ENCODE results near the gene DUSP10.

The DUSP10 gene

DNA sequence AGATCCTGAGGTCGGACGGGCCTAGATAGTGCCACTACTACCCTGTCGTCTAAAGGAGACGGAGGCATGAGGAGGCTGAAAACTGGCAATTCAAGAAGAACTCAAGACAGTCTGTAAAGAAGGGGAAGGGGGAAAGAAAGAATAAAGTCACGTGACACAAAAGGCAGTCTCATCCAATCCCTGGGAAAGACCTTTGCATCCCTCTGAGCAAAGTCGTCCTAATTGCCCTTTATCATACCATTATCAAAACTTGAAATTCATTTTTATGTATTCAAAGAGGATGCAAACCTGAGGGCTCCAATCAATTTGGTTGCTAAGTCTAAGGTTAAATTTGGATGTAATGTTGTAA, 2.2 kb downstream of the DUSP10 start:
- H2AFZ ChIP-seq (ENCODE audit: low read depth, low read length): no peak overlapping the region
- WGBS: 99% methylated on average over 4 of the region's 6 CpGs
- no peak overlapping the region for H3K18ac ChIP-seq (ENCODE audit: low read depth in 1 of 2, low read length in 2 of 2)
- H3K4me2 ChIP-seq (ENCODE audit: low read length, poor library complexity, severe bottlenecking): no peak overlapping the region
- H3K4me1 ChIP-seq (ENCODE audit: control insufficient read depth, insufficient read depth, low read depth, low read length): peaks cover 7% of the 10 kb centered on the region
- H3K27ac ChIP-seq (ENCODE audit: low read length, poor library complexity, severe bottlenecking): no peak overlapping the region
- no peak overlapping the region for H3K14ac ChIP-seq (ENCODE audit: low read length in 2 of 2)
- no peak overlapping the region for H2BK15ac ChIP-seq (ENCODE audit: low read depth, poor library complexity, severe bottlenecking)
- no peak overlapping the region for H3K4ac ChIP-seq (ENCODE audit: low read depth in 1 of 2, low read length in 2 of 2)
- H2BK12ac ChIP-seq (ENCODE audit: low read length in 2 of 2): no peak overlapping the region
- H2BK120ac ChIP-seq (ENCODE audit: low read depth, low read length): no peak overlapping the region
- H2BK5ac ChIP-seq (ENCODE audit: low read depth, low read length, poor library complexity, severe bottlenecking): no peak overlapping the region
- H3K36me3 ChIP-seq (ENCODE audit: control insufficient read depth in 1 of 2, insufficient read depth in 2 of 2, low read depth in 1 of 2, low read length in 2 of 2): peaks cover 14 to 38% of the 10 kb centered on the region in 2 experiments
- H3K79me1 ChIP-seq (replicated peaks; ENCODE audit: low read length, poor library complexity, severe bottlenecking): peaks cover 18% of the 10 kb centered on the region
- H4K8ac ChIP-seq (ENCODE audit: low read length): no peak overlapping the region
- no peak overlapping the region for H3K9ac ChIP-seq (ENCODE audit: low read length)
- no peak overlapping the region for H4K91ac ChIP-seq (ENCODE audit: low read length)
- no peak for DNase-seq
- no peaks in the 10 kb centered on the region for H3K9me3 ChIP-seq (ENCODE audit: control insufficient read depth, low read length)
- H3K4me3 ChIP-seq (ENCODE audit: insufficient read depth in 1 of 2, low read depth in 1 of 2, low read length in 2 of 2): peak overlapping the region in 1 of 2 experiments; percentile 99
- no peak overlapping the region for H3K23ac ChIP-seq (ENCODE audit: low read length in 2 of 2)
- no peak overlapping the region for H2AK5ac ChIP-seq (ENCODE audit: low read length, severe bottlenecking)
- H3K27me3 ChIP-seq (ENCODE audit: control insufficient read depth in 1 of 2, insufficient read depth in 1 of 2, low read length in 2 of 2): no peaks in the 10 kb centered on the region

DNA sequence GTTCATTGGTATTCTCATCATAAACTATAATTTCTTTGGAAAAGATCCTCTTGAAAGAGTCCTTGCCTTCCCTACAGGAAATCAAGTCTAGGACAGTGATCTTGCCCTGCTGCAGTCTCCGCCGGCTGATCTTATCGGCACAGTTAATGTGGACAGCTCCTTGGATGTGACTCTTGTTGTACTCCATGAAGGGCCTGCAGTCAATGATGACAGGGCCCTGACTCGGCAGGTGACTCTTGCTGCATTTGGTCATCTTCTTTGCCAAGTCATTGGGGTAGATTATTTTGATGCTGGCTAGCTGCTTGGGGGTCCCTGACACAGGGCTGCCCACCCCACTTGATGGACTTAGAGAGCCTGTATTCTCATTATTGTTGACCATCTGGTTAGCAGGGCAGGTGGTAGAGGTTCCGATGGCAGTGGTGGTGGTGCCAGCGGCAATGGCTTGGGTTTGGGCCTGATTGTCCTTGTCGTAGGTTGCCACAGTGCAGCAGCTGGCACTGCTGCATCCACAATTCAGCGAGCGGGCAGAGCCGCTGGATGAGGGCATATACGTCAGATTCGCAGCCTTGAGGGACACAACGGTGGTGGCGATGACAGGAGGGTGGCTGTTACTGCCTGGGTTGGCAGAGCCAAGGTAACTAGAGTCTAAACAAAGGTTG, 2.7 kb downstream of the DUSP10 start:
- H3K36me3 ChIP-seq (ENCODE audit: control insufficient read depth in 1 of 2, insufficient read depth in 2 of 2, low read depth in 1 of 2, low read length in 2 of 2): peaks cover 14 to 38% of the 10 kb centered on the region in 2 experiments

DNA sequence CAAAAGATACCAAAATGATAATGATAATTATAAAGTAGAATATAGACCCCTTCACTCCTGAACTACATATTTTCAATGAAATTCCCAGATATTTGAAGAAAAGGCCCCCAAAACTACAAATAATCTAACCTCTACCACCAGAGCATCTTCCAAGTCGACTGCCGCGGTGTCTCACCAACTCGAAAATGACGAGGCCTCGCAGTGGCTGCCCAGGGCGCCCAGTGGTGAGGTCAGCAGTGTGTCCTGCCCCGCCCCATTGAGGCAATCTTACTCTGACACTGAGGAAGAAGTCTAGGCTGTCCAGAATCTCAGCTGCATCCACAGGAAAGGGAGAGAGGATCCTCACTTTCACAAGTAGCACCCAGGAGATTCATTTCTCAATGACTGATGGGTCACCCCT, 5.2 kb downstream of the DUSP10 start:
- Histone ChIP-seq H3K27ac (ENCODE audit: low read length, poor library complexity, severe bottlenecking) (no peak overlapping the region), H3K4ac (ENCODE audit: low read depth in 1 of 2, low read length in 2 of 2) (no peak overlapping the region), H3K14ac (ENCODE audit: low read length in 2 of 2) (peak overlapping the region in 1 of 2 experiments; percentile 96), H4K91ac (ENCODE audit: low read length) (no peak overlapping the region), H3K18ac (ENCODE audit: low read depth in 1 of 2, low read length in 2 of 2) (no peak overlapping the region), H2BK12ac (ENCODE audit: low read length in 2 of 2) (peak overlapping the region in 1 of 2 experiments; percentile 11), H3K27me3 (ENCODE audit: control insufficient read depth in 1 of 2, insufficient read depth in 1 of 2, low read length in 2 of 2) (no peaks in the 10 kb centered on the region), H2BK15ac (ENCODE audit: low read depth, poor library complexity, severe bottlenecking) (no peak overlapping the region), H3K79me1 (replicated peaks; ENCODE audit: low read length, poor library complexity, severe bottlenecking) (peaks cover 26% of the 10 kb centered on the region), H3K23ac (ENCODE audit: low read length in 2 of 2) (no peak overlapping the region), H3K4me1 (ENCODE audit: control insufficient read depth, insufficient read depth, low read depth, low read length) (peaks cover 7% of the 10 kb centered on the region), H3K9ac (ENCODE audit: low read length) (no peak overlapping the region), H2AFZ (ENCODE audit: low read depth, low read length) (no peak overlapping the region), H2AK5ac (ENCODE audit: low read length, severe bottlenecking) (no peak overlapping the region), H3K4me3 (ENCODE audit: insufficient read depth in 1 of 2, low read depth in 1 of 2, low read length in 2 of 2) (no peak overlapping the region), H3K4me2 (ENCODE audit: low read length, poor library complexity, severe bottlenecking) (no peak overlapping the region), H2BK5ac (ENCODE audit: low read depth, low read length, poor library complexity, severe bottlenecking) (no peak overlapping the region), H2BK120ac (ENCODE audit: low read depth, low read length) (no peak overlapping the region), H4K8ac (ENCODE audit: low read length) (no peak overlapping the region), H3K9me3 (ENCODE audit: control insufficient read depth, low read length) (no peaks in the 10 kb centered on the region), H3K36me3 (ENCODE audit: control insufficient read depth in 1 of 2, insufficient read depth in 2 of 2, low read depth in 1 of 2, low read length in 2 of 2) (peaks cover 14 to 43% of the 10 kb centered on the region in 2 experiments)
- 97% methylated on average over 8 of the region's 8 CpGs for WGBS
- no peak for DNase-seq

More for the DNA sequence above, 2.7 kb downstream of the DUSP10 start:
- no peak overlapping the region for H2BK5ac ChIP-seq (ENCODE audit: low read depth, low read length, poor library complexity, severe bottlenecking)
- H4K91ac ChIP-seq (ENCODE audit: low read length): no peak overlapping the region
- no peak overlapping the region for H3K23ac ChIP-seq (ENCODE audit: low read length in 2 of 2)
- H3K27me3 ChIP-seq (ENCODE audit: control insufficient read depth in 1 of 2, insufficient read depth in 1 of 2, low read length in 2 of 2): no peaks in the 10 kb centered on the region
- H3K27ac ChIP-seq (ENCODE audit: low read length, poor library complexity, severe bottlenecking): no peak overlapping the region
- no peak overlapping the region for H3K9ac ChIP-seq (ENCODE audit: low read length)
- H2BK15ac ChIP-seq (ENCODE audit: low read depth, poor library complexity, severe bottlenecking): no peak overlapping the region
- H3K4me3 ChIP-seq (ENCODE audit: insufficient read depth in 1 of 2, low read depth in 1 of 2, low read length in 2 of 2): no peak overlapping the region
- DNase-seq: no peak
- no peak overlapping the region for H3K18ac ChIP-seq (ENCODE audit: low read depth in 1 of 2, low read length in 2 of 2)
- no peak overlapping the region for H3K4me2 ChIP-seq (ENCODE audit: low read length, poor library complexity, severe bottlenecking)
- no peak overlapping the region for H2BK12ac ChIP-seq (ENCODE audit: low read length in 2 of 2)
- H2BK120ac ChIP-seq (ENCODE audit: low read depth, low read length): no peak overlapping the region
- no peak overlapping the region for H2AK5ac ChIP-seq (ENCODE audit: low read length, severe bottlenecking)
- no peaks in the 10 kb centered on the region for H3K9me3 ChIP-seq (ENCODE audit: control insufficient read depth, low read length)
- 97% methylated on average over 14 of the region's 14 CpGs for WGBS
- no peak overlapping the region for H3K4ac ChIP-seq (ENCODE audit: low read depth in 1 of 2, low read length in 2 of 2)
- peak overlapping the region in 1 of 2 experiments; percentile 0 for H3K14ac ChIP-seq (ENCODE audit: low read length in 2 of 2)
- no peak overlapping the region for H4K8ac ChIP-seq (ENCODE audit: low read length)
- peaks cover 7% of the 10 kb centered on the region for H3K4me1 ChIP-seq (ENCODE audit: control insufficient read depth, insufficient read depth, low read depth, low read length)
- H2AFZ ChIP-seq (ENCODE audit: low read depth, low read length): no peak overlapping the region
- peaks cover 18% of the 10 kb centered on the region for H3K79me1 ChIP-seq (replicated peaks; ENCODE audit: low read length, poor library complexity, severe bottlenecking)

DNA sequence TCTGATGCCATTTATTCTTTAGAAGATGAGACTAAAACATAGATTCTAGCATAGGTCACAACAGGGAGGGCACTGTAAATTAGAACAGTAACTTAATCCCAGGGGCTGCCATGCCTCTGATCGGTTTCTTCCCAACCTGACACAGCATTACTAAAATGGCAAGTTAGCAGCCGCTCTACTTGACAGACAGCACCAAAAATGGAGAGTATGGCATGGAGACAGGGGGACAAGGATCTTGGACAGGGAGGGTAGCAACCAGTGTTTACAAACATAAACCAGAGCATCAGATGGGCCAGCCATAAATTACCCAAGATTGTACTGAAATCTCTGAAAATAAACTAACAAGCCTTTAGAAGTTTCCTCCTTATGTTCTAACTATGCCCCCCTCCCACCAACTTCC, 5.9 kb downstream of the DUSP10 start:
- peaks cover 14 to 43% of the 10 kb centered on the region in 2 experiments for H3K36me3 ChIP-seq (ENCODE audit: control insufficient read depth in 1 of 2, insufficient read depth in 2 of 2, low read depth in 1 of 2, low read length in 2 of 2)
- H2BK15ac ChIP-seq (ENCODE audit: low read depth, poor library complexity, severe bottlenecking): no peak overlapping the region
- no peak overlapping the region for H2BK120ac ChIP-seq (ENCODE audit: low read depth, low read length)
- H3K18ac ChIP-seq (ENCODE audit: low read depth in 1 of 2, low read length in 2 of 2): no peak overlapping the region
- no peak overlapping the region for H4K91ac ChIP-seq (ENCODE audit: low read length)
- no peak overlapping the region for H2AK5ac ChIP-seq (ENCODE audit: low read length, severe bottlenecking)
- H3K14ac ChIP-seq (ENCODE audit: low read length in 2 of 2): no peak overlapping the region
- no peak overlapping the region for H3K4ac ChIP-seq (ENCODE audit: low read depth in 1 of 2, low read length in 2 of 2)
- H2BK12ac ChIP-seq (ENCODE audit: low read length in 2 of 2): no peak overlapping the region
- H2AFZ ChIP-seq (ENCODE audit: low read depth, low read length): no peak overlapping the region
- WGBS: 73% methylated on average over 2 of the region's 2 CpGs
- no peak overlapping the region for H3K4me3 ChIP-seq (ENCODE audit: insufficient read depth in 1 of 2, low read depth in 1 of 2, low read length in 2 of 2)
- no peaks in the 10 kb centered on the region for H3K27me3 ChIP-seq (ENCODE audit: control insufficient read depth in 1 of 2, insufficient read depth in 1 of 2, low read length in 2 of 2)
- H4K8ac ChIP-seq (ENCODE audit: low read length): no peak overlapping the region
- H3K4me2 ChIP-seq (ENCODE audit: low read length, poor library complexity, severe bottlenecking): no peak overlapping the region
- H3K79me1 ChIP-seq (replicated peaks; ENCODE audit: low read length, poor library complexity, severe bottlenecking): peaks cover 26% of the 10 kb centered on the region
- DNase-seq: no peak
- no peak overlapping the region for H3K27ac ChIP-seq (ENCODE audit: low read length, poor library complexity, severe bottlenecking)
- H2BK5ac ChIP-seq (ENCODE audit: low read depth, low read length, poor library complexity, severe bottlenecking): no peak overlapping the region
- no peak overlapping the region for H3K9ac ChIP-seq (ENCODE audit: low read length)
- no peaks in the 10 kb centered on the region for H3K9me3 ChIP-seq (ENCODE audit: control insufficient read depth, low read length)
- peaks cover 7% of the 10 kb centered on the region for H3K4me1 ChIP-seq (ENCODE audit: control insufficient read depth, insufficient read depth, low read depth, low read length)
- no peak overlapping the region for H3K23ac ChIP-seq (ENCODE audit: low read length in 2 of 2)

Measured in mesenchymal stem cell (in vitro differentiated cells and primary cell).